ENCODE results near the gene HS3ST3A1.

GRCh38 chr17:13490427-13490826, 111.3 kb downstream of the HS3ST3A1 start:
- no peak for TF ChIP-seq RAD21 (IDR thresholded peaks at IDR 0.05; ENCODE audit: low read length)
- TF ChIP-seq CTCF (conservative IDR thresholded peaks at IDR 0.05; ENCODE audit: low read depth, low read length), result no peak
- TF ChIP-seq CHD1 (IDR thresholded peaks at IDR 0.05; ENCODE audit: low read depth, low read length), result no peak
- no peak for TF ChIP-seq POLR2A (IDR thresholded peaks at IDR 0.05; ENCODE audit: low read depth, low read length)
- no peak for TF ChIP-seq SMC3 (IDR thresholded peaks at IDR 0.05; ENCODE audit: low read depth, low read length)
